GM19467 (cell line): ENCODE results near the gene HOXA10.

Experiments used
- ATAC-seq: cut with Tn5 transposase; IDR thresholded peaks from one replicate; pipeline ENCODE4 v1.9.1; 2021; ENCODE audit warnings: mild to moderate bottlenecking, moderate library complexity; ENCODE audit not compliant: unreplicated experiment

Gene HOXA10

GRCh38 chr7:27180431-27181420, 6.6 kb upstream of the HOXA10 start:
- no peak for ATAC-seq

GRCh38 chr7:27179503-27180430, 5.6 kb upstream of the HOXA10 start:
- no peak for ATAC-seq

- no peak for ATAC-seq
Measured at GRCh38 chr7:27179030-27179429, 4.9 kb upstream of the HOXA10 start.

- ATAC-seq = no peak
Measured at GRCh38 chr7:27178366-27178765, 4.2 kb upstream of the HOXA10 start.

- no peak for ATAC-seq
Measured at GRCh38 chr7:27177795-27178320, 3.7 kb upstream of the HOXA10 start.

GRCh38 chr7:27176962-27177794, 3.1 kb upstream of the HOXA10 start:
- ATAC-seq = no peak

- ATAC-seq = no peak
Measured at GRCh38 chr7:27176524-27176845, 2.4 kb upstream of the HOXA10 start.

- no peak for ATAC-seq
Measured at GRCh38 chr7:27175626-27176523, 1.8 kb upstream of the HOXA10 start.

- ATAC-seq = no peak
Measured at GRCh38 chr7:27174874-27175625, 930 bp upstream of the HOXA10 start.

GRCh38 chr7:27173511-27173955, 587 bp downstream of the HOXA10 start:
- ATAC-seq = no peak

- no peak for ATAC-seq
Measured at GRCh38 chr7:27172823-27173510, 1.2 kb downstream of the HOXA10 start.

- ATAC-seq = no peak
Measured at GRCh38 chr7:27172315-27172774, 1.8 kb downstream of the HOXA10 start.

GRCh38 chr7:27171637-27172314, 2.3 kb downstream of the HOXA10 start:
- ATAC-seq = no peak

GRCh38 chr7:27171325-27171636, 2.8 kb downstream of the HOXA10 start:
- no peak for ATAC-seq

- no peak for ATAC-seq
Measured at GRCh38 chr7:27170426-27171324, 3.4 kb downstream of the HOXA10 start.

- ATAC-seq = no peak
Measured at GRCh38 chr7:27169658-27170425, 4.3 kb downstream of the HOXA10 start.
